Right lobe of liver (tissue), 6 donors: ENCODE data around the gene MORC3. TPM values are rescaled to one million over a fixed set of nuclear protein-coding genes. Genes with fewer than 3 reads are reported as not detected.

Source experiments
- ATAC-seq, 4 donors: fragments of 200-7000 bp; cut with Tn5 transposase; one replicate each; pipeline ENCODE4 v1.9.1; 2020; ENCODE audit warnings: mild to moderate bottlenecking in 4 of 4, moderate library complexity in 4 of 4
- DNase-seq, 3 donors: peaks; one replicate each; pipeline ENCODE4 v3.0.0-alpha.2; 2020
- H3K27ac ChIP-seq, 3 donors: fragments of 200-600 bp; one replicate each; pipeline ENCODE4 v1.8.0; 2022
- H3K27me3 ChIP-seq, 2 donors: fragments of 200-600 bp; one replicate each; pipeline ENCODE4 v1.8.0; 2022
- H3K36me3 ChIP-seq, 4 donors: fragments of 200-600 bp; sonication (generic) in 1 of 4; one replicate each; pipeline versions ENCODE4 v1.5.1 to v1.8.0; 2017 to 2022; ENCODE audit warnings: control low read depth in 1 of 4
- H3K4me1 ChIP-seq, 4 donors: fragments of 200-600 bp; sonication (generic) in 1 of 4; one replicate each; pipeline versions ENCODE4 v1.5.1 to v1.8.0; 2017 to 2022; ENCODE audit warnings: control low read depth in 1 of 4
- H3K4me3 ChIP-seq, 3 donors: fragments of 200-600 bp; one replicate each; pipeline ENCODE4 v1.8.0; 2022
- H3K9me3 ChIP-seq, 4 donors: fragments of 200-600 bp; sonication (generic) in 1 of 4; one replicate each; pipeline versions ENCODE4 v1.5.1 to v1.8.0; 2017 to 2022; ENCODE audit warnings: control low read depth in 1 of 4
- CTCF ChIP-seq, 4 donors: fragments of 200-600 bp in 3 of 4; fragments of 450-650 bp in 1 of 4; IDR thresholded peaks; one replicate each; pipeline versions ENCODE4 v1.5.1 to v1.8.0; 2016 to 2022; ENCODE audit warnings: antibody characterized with exemption in 4 of 4, mild to moderate bottlenecking in 2 of 4
- POLR2A ChIP-seq: fragments of 450-650 bp; IDR thresholded peaks from one replicate; pipeline ENCODE4 v1.6.1; 2017; ENCODE audit warnings: antibody characterized with exemption, mild to moderate bottlenecking
- WGBS: methylation state at CpG from one replicate; pipeline ENCODE4 v1.1.6; 2018; ENCODE audit warnings: low coverage, low lambda C conversion rate; ENCODE audit not compliant: insufficient coverage; ENCODE audit errors: missing lambda C conversion rate; 5-methylcytosine and 5-hydroxymethylcytosine counted together
- intact Hi-C, 2 donors: fragments of 100-400 bp; cut with DNase I; formaldehyde crosslinking; loops; one replicate each; pipeline versions ENCODE4 v1.11.2 to v1.14.1; 2022
- total RNA-seq, 6 experiments: library from RNA; depleted of rRNA in 2 of 6; stranded (reverse); fragments of >200 nt in 2 of 6; fragmentation: NEBNext Ultra II Directional in 3 of 6; extraction: Animal tissue kit (Norgen Biotek cat#: 25700) in 3 of 6; gene quantifications; one replicate each; pipeline versions ENCODE4 v1.1.0 to v1.2.4, GENCODE V29; 2016 to 2023
- donor health status: DM: no; HTN: yes; CAD: no.
- donor health status: DM: no; HTN: no; CAD: no.
- donor health status: DM: no; HTN: no; CAD: no.
- donor health status: DM: no; HTN: yes; CAD: no.
- donor health status: DM: no; HTN: yes; CAD: no.

MORC3 gene
- total RNA-seq, 6 experiments from 2014 or later: 8.5 to 16.5 (median 12.0) TPM

GRCh38 chr21:36350282-36350910 is 30.4 kb downstream of the MORC3 start:
- no peaks in the 10 kb centered on the region for H3K4me1 ChIP-seq
- DNase-seq: no peak
- no peak for TF ChIP-seq CTCF (IDR thresholded peaks at IDR 0.05)
- TF ChIP-seq POLR2A: no peak
- WGBS: 87% methylated on average over 11 of the region's 11 CpGs
- H3K27ac ChIP-seq: no peak overlapping the region
- peaks cover 0 to 79% (median 11%) of the 10 kb centered on the region in 4 donors for H3K36me3 ChIP-seq
- intact Hi-C loops: no loop called here
- H3K9me3 ChIP-seq: no peaks in the 10 kb centered on the region
- no peak for ATAC-seq
- no peaks in the 10 kb centered on the region for H3K27me3 ChIP-seq
- no peak overlapping the region for H3K4me3 ChIP-seq

DNA sequence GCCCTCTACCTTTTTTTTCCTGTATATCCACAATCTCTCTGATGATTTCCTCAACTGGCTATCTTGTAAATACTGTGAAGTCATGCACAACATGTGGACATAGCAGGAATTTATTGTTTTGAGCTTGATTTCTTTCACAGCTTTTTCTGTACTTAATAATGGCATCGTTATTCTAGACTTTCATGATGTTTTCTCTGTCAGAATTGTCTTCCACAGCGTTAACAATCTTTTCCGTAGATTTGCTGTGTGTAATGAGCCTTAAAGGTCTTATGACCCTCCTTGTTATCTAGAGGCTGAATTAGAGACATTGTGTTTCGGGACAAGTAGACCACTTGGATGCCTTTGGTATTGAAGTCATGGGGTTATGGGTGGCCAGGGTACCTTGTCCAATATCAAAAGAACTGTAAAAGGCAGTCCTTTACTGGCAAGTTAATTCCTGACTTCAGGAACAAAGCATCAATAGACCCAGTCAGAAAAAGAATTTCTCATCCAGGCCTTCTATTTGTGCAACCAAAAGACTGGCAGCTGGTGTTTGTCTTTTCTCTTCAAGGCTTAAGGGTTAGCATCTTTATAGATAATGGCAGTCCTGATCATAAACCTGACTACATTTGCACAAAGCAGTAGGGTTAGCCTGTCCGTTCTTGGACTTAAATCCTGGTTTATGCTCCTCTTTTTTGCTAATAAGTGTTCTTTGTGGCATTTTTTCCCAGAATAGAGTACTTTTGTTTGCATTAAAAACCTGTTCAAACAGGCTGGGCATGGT is 35.1 kb downstream of the MORC3 start:
- ATAC-seq (no peak), DNase-seq (no peak)
- no peaks in the 10 kb centered on the region for H3K9me3 ChIP-seq
- no peak overlapping the region for H3K27ac ChIP-seq
- no peak overlapping the region for H3K4me3 ChIP-seq
- TF ChIP-seq CTCF (IDR thresholded peaks at IDR 0.05): no peak
- TF ChIP-seq POLR2A: no peak
- WGBS: 95% methylated on average over 5 of the region's 5 CpGs
- H3K4me1 ChIP-seq: no peaks in the 10 kb centered on the region
- intact Hi-C loops: no loop called here
- peaks cover 0 to 74% (median 17%) of the 10 kb centered on the region in 4 donors for H3K36me3 ChIP-seq
- H3K27me3 ChIP-seq: no peaks in the 10 kb centered on the region

- TF ChIP-seq CTCF (IDR thresholded peaks at IDR 0.05): no peak
- TF ChIP-seq POLR2A: no peak
- Histone ChIP-seq H3K36me3 (peaks cover 0 to 74% (median 19%) of the 10 kb centered on the region in 4 donors), H3K9me3 (no peaks in the 10 kb centered on the region), H3K27me3 (no peaks in the 10 kb centered on the region), H3K4me1 (no peaks in the 10 kb centered on the region), H3K27ac (no peak overlapping the region), H3K4me3 (no peak overlapping the region)
- WGBS: 67% methylated on average over 2 of the region's 2 CpGs
- ATAC-seq: no peak
- intact Hi-C loops: no loop called here
- no peak for DNase-seq
Measured at GRCh38 chr21:36355868-36356267, 35.9 kb downstream of the MORC3 start.

DNA sequence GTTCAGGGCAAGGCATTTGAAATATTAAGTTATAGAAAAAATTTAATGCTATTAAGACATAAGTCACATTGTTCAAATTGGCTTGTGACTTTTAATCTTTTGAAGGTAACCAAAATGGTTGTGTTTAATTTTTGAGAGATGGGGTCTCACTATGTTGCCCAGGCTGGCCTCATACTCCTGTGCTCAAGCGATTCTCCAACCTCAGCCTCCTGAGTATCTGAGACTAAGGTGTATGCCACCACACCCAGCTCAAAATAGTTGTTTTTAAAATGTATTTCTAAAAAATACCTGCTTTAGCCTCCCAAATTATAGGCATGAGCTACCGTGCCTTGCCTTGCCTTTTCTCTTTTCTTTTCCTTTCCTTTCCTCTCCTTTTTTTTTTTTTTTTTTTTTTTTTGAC is 39.2 kb downstream of the MORC3 start:
- H3K4me3 ChIP-seq: no peak overlapping the region
- peaks cover 3 to 93% (median 31%) of the 10 kb centered on the region in 4 donors for H3K36me3 ChIP-seq
- no peak for ATAC-seq
- TF ChIP-seq CTCF (IDR thresholded peaks at IDR 0.05) (no peak), POLR2A (no peak)
- 100% methylated on average over 2 of the region's 2 CpGs for WGBS
- DNase-seq: no peak
- no peaks in the 10 kb centered on the region for H3K4me1 ChIP-seq
- no peaks in the 10 kb centered on the region for H3K27me3 ChIP-seq
- no peak overlapping the region for H3K27ac ChIP-seq
- H3K9me3 ChIP-seq: no peaks in the 10 kb centered on the region
- intact Hi-C loops: no loop called here
